KMS-11 (cell line): ENCODE results near the gene FOLR1.

ENCODE experiments used
- H2AFZ ChIP-seq: fragments of 200-600 bp; sonication (generic); 2 replicates; pipeline ENCODE4 v1.6.1; 2016; ENCODE audit warnings: antibody characterized with exemption, mixed run types, low read depth
- H3K27ac ChIP-seq: fragments of 200-600 bp; sonication (generic); 2 replicates; pipeline ENCODE4 v1.6.1; 2016; ENCODE audit warnings: mild to moderate bottlenecking, mixed run types
- H3K27me3 ChIP-seq: fragments of 200-600 bp; sonication (generic); 2 replicates; pipeline ENCODE4 v1.6.1; 2017; ENCODE audit warnings: mild to moderate bottlenecking, low read depth, mixed run types, moderate library complexity; ENCODE audit not compliant: insufficient read depth
- H3K36me3 ChIP-seq: fragments of 200-600 bp; sonication (generic); 2 replicates; pipeline ENCODE4 v1.6.1; 2017; ENCODE audit warnings: mild to moderate bottlenecking, mixed run types; ENCODE audit not compliant: insufficient read depth
- H3K4me1 ChIP-seq: fragments of 200-600 bp; sonication (generic); 2 replicates; pipeline ENCODE4 v1.6.1; 2016; ENCODE audit warnings: mild to moderate bottlenecking, low read depth, mixed run types; ENCODE audit not compliant: poor library complexity, severe bottlenecking
- H3K4me2 ChIP-seq: fragments of 200-600 bp; sonication (generic); 2 replicates; pipeline ENCODE4 v1.7.0; 2016; ENCODE audit warnings: mild to moderate bottlenecking, mixed run types
- H3K4me3 ChIP-seq: fragments of 200-600 bp; sonication (generic); IDR thresholded peaks from 2 replicates; pipeline ENCODE4 v1.6.1; 2017; ENCODE audit warnings: low read depth, low read length, mixed read lengths; ENCODE audit not compliant: insufficient read depth
- H3K79me2 ChIP-seq: fragments of 200-600 bp; sonication (generic); 2 replicates; pipeline ENCODE4 v1.6.1; 2016; ENCODE audit warnings: low read depth, mixed run types; ENCODE audit not compliant: insufficient read depth
- H3K9ac ChIP-seq: fragments of 200-600 bp; sonication (generic); 2 replicates; pipeline ENCODE4 v1.6.1; 2016; ENCODE audit warnings: mild to moderate bottlenecking, mixed run types
- H4K20me1 ChIP-seq: fragments of 200-600 bp; sonication (generic); 2 replicates; pipeline ENCODE4 v1.6.1; 2016; ENCODE audit warnings: mild to moderate bottlenecking, mixed run types; ENCODE audit not compliant: insufficient read depth
- CTCF ChIP-seq: fragments of 200-600 bp; sonication (generic); conservative IDR thresholded peaks from 2 replicates; pipeline ENCODE4 v1.6.1; 2017; ENCODE audit warnings: low read depth, mild to moderate bottlenecking, antibody characterized with exemption, low read length, moderate library complexity, mixed read lengths

The FOLR1 gene

DNA sequence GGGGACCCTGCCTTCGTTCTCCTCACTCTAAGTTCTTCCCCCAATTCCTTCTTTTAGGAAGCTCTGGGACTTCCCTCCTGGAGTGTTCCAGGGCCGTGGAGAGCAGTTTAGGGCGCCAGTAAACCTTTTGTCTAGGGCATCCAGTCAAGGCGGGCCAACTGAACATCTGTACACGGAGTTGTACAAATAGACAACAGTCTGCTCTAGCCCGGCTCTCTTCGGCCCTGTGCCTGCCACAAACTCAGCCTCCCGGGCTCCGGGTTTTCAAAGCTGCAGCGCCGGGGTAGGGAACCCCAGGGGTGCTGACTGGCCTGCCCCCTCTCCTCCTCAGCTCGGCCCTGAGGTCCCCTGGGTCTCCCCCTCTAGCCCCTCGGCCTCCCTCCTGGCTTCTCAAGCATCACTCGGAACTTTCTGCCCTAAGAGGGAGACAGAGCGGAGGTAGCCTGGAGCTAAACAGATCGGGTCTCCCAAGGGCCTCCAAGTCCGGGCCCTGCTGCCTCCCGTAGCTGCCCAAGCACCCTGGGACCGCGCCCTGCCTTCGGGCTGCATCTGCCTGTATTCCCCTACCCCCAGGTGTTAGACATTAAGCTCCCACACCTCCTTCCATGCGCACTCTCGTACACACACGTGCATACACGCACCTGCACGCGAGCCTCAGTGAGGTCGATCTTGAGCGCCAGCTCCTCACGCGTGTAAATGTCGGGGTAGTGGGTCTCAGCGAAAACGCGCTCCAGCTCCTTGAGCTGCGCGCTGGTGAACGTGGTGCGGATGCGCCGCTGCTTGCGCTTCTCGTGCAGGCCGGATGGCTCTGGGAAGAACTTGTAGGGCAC is 48.7 kb downstream of the FOLR1 start:
- Histone ChIP-seq H3K27me3 (no peaks in the 10 kb centered on the region), H2AFZ (no peak overlapping the region), H4K20me1 (no peaks in the 10 kb centered on the region), H3K4me3 (no peak overlapping the region), H3K27ac (no peak overlapping the region), H3K4me2 (no peak overlapping the region), H3K36me3 (no peaks in the 10 kb centered on the region), H3K9ac (no peak overlapping the region), H3K79me2 (no peaks in the 10 kb centered on the region), H3K4me1 (no peaks in the 10 kb centered on the region)
- no peak for TF ChIP-seq CTCF

- Histone ChIP-seq H2AFZ (no peak overlapping the region), H3K9ac (no peak overlapping the region), H3K36me3 (no peaks in the 10 kb centered on the region), H3K27ac (no peak overlapping the region), H3K4me3 (no peak overlapping the region), H3K27me3 (no peaks in the 10 kb centered on the region), H3K79me2 (no peaks in the 10 kb centered on the region), H3K4me2 (no peak overlapping the region), H3K4me1 (no peaks in the 10 kb centered on the region), H4K20me1 (no peaks in the 10 kb centered on the region)
- TF ChIP-seq CTCF, result no peak
These were observed 49.4 kb downstream of the FOLR1 start for GRCh38 chr11:72241291-72241781.

DNA sequence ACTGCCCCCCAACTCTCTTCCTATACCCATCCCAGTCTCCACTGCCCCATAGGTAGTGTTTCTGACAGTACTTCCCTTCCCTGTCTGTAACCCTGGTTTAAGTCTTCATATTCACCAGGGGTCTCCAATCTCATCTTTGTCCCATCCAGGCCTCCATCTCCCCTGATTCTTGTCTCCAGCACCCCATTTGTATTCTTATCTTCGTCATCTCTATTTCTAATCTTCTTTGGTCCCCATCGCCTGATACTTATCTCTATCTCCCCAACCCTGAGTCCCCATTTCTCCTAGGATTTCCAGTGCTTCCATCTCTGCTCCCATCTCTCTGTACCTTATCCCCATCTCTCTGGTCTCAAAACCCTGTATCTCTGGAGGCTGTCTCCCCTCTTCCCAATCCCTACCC is 50.2 kb downstream of the FOLR1 start:
- Histone ChIP-seq H3K4me1 (no peaks in the 10 kb centered on the region), H3K36me3 (no peaks in the 10 kb centered on the region), H4K20me1 (no peaks in the 10 kb centered on the region), H3K4me2 (no peak overlapping the region), H3K9ac (no peak overlapping the region), H3K27ac (no peak overlapping the region), H3K27me3 (no peaks in the 10 kb centered on the region), H2AFZ (no peak overlapping the region), H3K79me2 (no peaks in the 10 kb centered on the region), H3K4me3 (no peak overlapping the region)
- TF ChIP-seq CTCF, result no peak

DNA sequence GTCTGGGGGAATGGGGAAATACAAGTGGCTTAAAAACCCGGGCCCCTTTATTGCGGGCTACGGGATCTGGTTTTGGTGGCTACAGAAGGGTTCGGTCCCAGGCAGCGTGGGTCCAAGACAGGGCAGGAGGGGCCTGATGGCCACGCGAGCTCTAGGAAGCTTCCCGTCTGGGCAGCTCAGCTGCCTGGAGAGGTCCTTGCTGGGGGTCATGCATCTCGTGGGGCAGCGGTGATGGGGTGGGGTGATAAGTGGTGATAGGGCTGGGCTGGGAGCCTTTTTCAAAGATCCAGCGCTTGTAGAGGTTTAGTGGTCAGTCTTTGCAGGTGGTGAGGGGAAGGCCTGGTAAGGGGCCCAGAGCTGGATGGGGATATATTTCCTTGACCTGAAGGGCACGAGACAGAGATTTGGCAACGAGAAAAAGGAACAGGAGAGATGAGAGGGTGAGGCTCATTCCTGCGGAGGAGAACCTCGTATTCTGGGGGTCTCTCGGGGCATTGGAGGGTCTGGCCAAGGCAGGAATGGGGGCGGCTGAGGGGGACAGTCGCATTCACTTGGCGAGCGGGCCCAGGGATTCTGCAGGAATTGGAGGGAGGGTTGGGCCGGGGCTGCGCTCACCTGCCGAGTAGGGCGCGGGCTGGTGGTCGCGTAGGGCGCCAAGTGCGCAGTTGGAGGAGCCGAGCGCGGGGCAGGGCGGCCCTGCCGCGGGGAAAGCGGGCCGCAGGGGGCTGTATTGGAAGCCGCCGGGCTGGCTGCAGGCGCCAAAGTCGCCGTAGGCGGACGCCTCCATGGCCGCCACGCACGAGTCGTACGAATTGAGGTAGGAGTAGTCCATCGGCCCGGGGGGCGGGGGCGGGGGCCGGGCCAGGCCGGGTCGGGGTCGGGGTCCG is 51.5 kb downstream of the FOLR1 start:
- Histone ChIP-seq H2AFZ (no peak overlapping the region), H3K4me1 (no peaks in the 10 kb centered on the region), H3K27me3 (no peaks in the 10 kb centered on the region), H4K20me1 (no peaks in the 10 kb centered on the region), H3K4me3 (no peak overlapping the region), H3K4me2 (no peak overlapping the region), H3K9ac (no peak overlapping the region), H3K27ac (no peak overlapping the region), H3K36me3 (no peaks in the 10 kb centered on the region), H3K79me2 (no peaks in the 10 kb centered on the region)
- no peak for TF ChIP-seq CTCF
